Sigmoid colon (tissue), 7 donors: ENCODE data around the gene KCNQ2. TPM values are rescaled to one million over a fixed set of nuclear protein-coding genes. Genes with fewer than 3 reads are reported as not detected.

ENCODE experiments used
- DNase-seq: peaks from one replicate; pipeline ENCODE4 v3.0.0-alpha.2; 2019
- H3K27ac ChIP-seq, 4 donors: fragments of 200-600 bp; sonication (generic); one replicate each; pipeline ENCODE4 v1.5.1; 2016 to 2019; ENCODE audit warnings: mild to moderate bottlenecking in 1 of 4
- H3K27me3 ChIP-seq, 3 donors: fragments of 200-600 bp; sonication (generic); one replicate each; pipeline ENCODE4 v1.5.1; 2019; ENCODE audit warnings: mild to moderate bottlenecking in 1 of 3
- H3K36me3 ChIP-seq, 4 donors: fragments of 200-600 bp; sonication (generic); one replicate each; pipeline ENCODE4 v1.5.1; 2016 to 2019
- H3K4me1 ChIP-seq, 4 donors: fragments of 200-600 bp; sonication (generic); one replicate each; pipeline ENCODE4 v1.5.1; 2017 to 2019
- H3K4me3 ChIP-seq, 4 donors: fragments of 200-600 bp; sonication (generic); one replicate each; pipeline ENCODE4 v1.5.1; 2017 to 2019; ENCODE audit warnings: mild to moderate bottlenecking in 2 of 4, moderate library complexity in 1 of 4
- H3K9me3 ChIP-seq, 4 donors: fragments of 200-600 bp in 3 of 4; sonication (generic) in 3 of 4; one replicate each; pipeline versions ENCODE4 v1.5.1 to v1.6.1; 2013 to 2019
- EP300 ChIP-seq, 4 donors: sonication (generic); formaldehyde crosslinking; IDR thresholded peaks; one replicate each; pipeline ENCODE4 v1.6.1; 2017; ENCODE audit warnings: antibody characterized with exemption in 4 of 4
- POLR2A ChIP-seq, 2 donors: fragments of 450-650 bp; IDR thresholded peaks; one replicate each; pipeline ENCODE4 v1.6.1; 2016; ENCODE audit warnings: antibody characterized with exemption in 2 of 2, mild to moderate bottlenecking in 2 of 2, moderate library complexity in 2 of 2
- POLR2AphosphoS5 ChIP-seq, 4 donors: sonication (generic); formaldehyde crosslinking; IDR thresholded peaks; one replicate each; pipeline ENCODE4 v1.6.1; 2017; ENCODE audit warnings: antibody characterized with exemption in 4 of 4
- WGBS, 2 donors: extraction: QIAGEN DNeasy Blood & Tissue Kit; methylation state at CpG; one replicate each; pipeline ENCODE4 v1.1.7; 2013; 5-methylcytosine and 5-hydroxymethylcytosine counted together
- intact Hi-C: fragments of 100-400 bp; cut with DNase I; formaldehyde crosslinking; loops from one replicate; pipeline ENCODE4 v1.15.1; 2023
- polyA plus RNA-seq, 3 donors: library from polyadenylated mRNA; stranded (reverse); fragments of 200-250 nt; gene quantifications; one replicate each; pipeline ENCODE4 v1.2.3, GENCODE V29; 2013
- total RNA-seq, 4 donors: library from RNA; depleted of rRNA; stranded (reverse); fragments of >200 nt; gene quantifications; one replicate each; pipeline ENCODE4 v1.1.0, GENCODE V29; 2016
- TF ChIP-seq, protein P1 (sequence below), 4 experiments: fragments of 450-650 bp in 3 of 4; fragments of 200-600 bp in 1 of 4; IDR thresholded peaks; one replicate each; pipeline ENCODE4 v1.5.1; 2016 to 2019; ENCODE audit warnings: antibody characterized with exemption in 4 of 4, mild to moderate bottlenecking in 3 of 4, moderate library complexity in 2 of 4
- donor health status: healthy with polysubstance abuse.
- donor health status: Bipolar disorder and iron deficiency.
- donor health status: healthy.

KCNQ2 gene
- total and polyA plus RNA-seq, 7 donors, result 0.83 to 4.2 (median 1.2) TPM; not detected in 3

DNA sequence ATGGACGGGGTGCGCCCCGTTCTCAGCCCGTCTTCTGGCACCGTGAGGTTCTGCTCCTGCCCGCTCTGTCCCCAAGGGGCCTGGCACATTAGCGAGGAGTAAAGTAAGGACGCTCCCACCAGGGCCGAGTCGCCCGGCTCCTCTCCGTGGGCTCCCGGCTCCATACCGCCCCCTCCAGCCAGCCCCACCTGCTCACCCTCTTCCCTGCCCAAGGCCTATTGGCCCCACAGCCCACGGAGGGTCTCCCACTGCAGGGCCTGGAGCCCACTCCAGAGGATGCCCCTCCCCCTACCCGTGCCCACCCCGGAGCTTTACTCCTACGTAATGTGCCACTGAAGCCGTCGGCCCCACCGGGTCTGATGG is 63.8 kb downstream of the KCNQ2 start:
- intact Hi-C loops, result no loop called here
- 92 to 95% methylated on average over 21 of the region's 21 CpGs for WGBS, 2 donors
- Histone ChIP-seq H3K27me3 (peaks cover 6 to 48% (median 16%) of the 10 kb centered on the region in 3 donors), H3K27ac (no peak overlapping the region), H3K4me3 (no peak overlapping the region), H3K9me3 (no peaks in the 10 kb centered on the region), H3K36me3 (no peaks in the 10 kb centered on the region), H3K4me1 (no peaks in the 10 kb centered on the region)
- DNase-seq, result no peak
- no peak for TF ChIP-seq POLR2AphosphoS5 (IDR thresholded peaks at IDR 0.05)

DNA sequence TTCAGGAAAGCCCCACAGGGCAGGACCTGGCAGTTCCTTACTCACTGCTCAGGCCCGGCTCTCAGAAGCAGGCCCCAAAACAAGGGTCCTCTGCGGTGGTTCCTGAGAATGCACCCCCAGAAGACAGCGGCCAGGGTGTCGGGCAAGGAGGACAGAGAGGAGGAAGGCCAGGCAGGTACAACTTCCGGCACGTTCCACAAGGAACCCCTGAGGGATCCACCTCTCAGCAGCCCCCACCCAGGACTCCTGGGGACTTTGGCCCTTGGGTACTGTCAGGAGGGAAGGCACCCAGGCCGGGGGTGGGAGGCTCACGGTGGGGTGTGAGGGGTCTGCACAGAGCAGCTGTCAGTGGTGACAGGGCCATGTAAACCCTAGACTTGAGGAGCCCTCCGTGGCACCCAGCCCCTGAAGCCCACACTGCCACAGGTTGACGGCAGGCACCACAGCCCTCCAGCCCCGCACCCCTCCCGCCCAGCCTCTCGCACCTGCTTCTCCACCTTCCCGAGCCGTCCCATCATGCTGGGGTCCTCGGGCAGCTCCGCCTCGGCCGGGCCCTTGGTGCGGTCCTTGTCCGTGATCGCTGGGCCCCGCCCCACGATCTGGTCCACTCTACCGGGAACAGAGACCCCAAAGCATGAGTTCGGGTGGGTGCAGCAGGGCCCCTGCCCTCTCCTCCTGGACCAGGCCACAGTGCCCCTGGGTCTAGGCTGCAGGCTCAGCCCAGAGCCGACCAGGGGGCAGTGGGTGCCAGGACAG is 64.3 kb downstream of the KCNQ2 start:
- 92% methylated on average over 27 of the region's 27 CpGs for WGBS, 2 donors
- Histone ChIP-seq H3K4me1 (no peaks in the 10 kb centered on the region), H3K4me3 (no peak overlapping the region), H3K36me3 (no peaks in the 10 kb centered on the region), H3K9me3 (no peaks in the 10 kb centered on the region), H3K27me3 (peaks cover 6 to 46% (median 16%) of the 10 kb centered on the region in 3 donors), H3K27ac (no peak overlapping the region)
- no peak for DNase-seq
- intact Hi-C loops, result no loop called here
- TF ChIP-seq POLR2AphosphoS5 (IDR thresholded peaks at IDR 0.05), result no peak
- TF ChIP-seq, protein P1, sequence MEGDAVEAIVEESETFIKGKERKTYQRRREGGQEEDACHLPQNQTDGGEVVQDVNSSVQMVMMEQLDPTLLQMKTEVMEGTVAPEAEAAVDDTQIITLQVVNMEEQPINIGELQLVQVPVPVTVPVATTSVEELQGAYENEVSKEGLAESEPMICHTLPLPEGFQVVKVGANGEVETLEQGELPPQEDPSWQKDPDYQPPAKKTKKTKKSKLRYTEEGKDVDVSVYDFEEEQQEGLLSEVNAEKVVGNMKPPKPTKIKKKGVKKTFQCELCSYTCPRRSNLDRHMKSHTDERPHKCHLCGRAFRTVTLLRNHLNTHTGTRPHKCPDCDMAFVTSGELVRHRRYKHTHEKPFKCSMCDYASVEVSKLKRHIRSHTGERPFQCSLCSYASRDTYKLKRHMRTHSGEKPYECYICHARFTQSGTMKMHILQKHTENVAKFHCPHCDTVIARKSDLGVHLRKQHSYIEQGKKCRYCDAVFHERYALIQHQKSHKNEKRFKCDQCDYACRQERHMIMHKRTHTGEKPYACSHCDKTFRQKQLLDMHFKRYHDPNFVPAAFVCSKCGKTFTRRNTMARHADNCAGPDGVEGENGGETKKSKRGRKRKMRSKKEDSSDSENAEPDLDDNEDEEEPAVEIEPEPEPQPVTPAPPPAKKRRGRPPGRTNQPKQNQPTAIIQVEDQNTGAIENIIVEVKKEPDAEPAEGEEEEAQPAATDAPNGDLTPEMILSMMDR (IDR thresholded peaks at IDR 0.05), result no peak
- TF ChIP-seq POLR2A (IDR thresholded peaks at IDR 0.05), result no peak
- TF ChIP-seq EP300 (IDR thresholded peaks at IDR 0.05), result no peak

DNA sequence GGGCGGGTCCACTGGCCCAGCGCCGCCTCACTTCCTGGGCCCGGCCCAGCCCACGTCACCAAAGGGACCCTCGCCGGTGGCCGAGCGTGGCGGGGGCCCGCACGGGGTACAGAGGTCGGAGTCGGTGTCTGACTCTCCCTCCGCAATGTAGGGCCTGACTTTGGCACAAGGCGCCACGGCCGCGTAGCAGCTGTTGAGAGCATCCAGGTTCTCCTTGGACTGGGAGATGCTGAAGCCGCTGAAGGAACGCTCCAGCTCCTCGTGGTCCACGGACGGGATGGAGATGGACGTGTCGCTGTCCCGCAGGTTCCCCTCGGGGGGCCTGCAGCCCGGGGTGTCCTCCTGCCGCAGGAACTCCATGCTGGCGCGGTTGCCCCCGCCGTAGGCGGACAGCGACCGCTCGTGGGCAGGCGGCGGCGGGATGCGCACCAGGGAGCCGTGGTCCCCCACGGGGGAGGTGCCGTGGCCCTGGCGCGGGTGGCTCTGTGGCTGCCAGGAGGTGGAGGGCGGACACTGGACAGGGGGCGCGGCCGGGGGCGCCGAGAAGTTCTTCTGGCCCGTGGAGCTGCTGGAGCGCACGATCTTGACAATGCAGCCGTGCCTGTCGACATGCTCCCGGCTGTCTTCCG is 65.7 kb downstream of the KCNQ2 start:
- no peak overlapping the region for H3K27ac ChIP-seq
- WGBS, 2 donors, result 94 to 95% methylated on average over 60 of the region's 60 CpGs

DNA sequence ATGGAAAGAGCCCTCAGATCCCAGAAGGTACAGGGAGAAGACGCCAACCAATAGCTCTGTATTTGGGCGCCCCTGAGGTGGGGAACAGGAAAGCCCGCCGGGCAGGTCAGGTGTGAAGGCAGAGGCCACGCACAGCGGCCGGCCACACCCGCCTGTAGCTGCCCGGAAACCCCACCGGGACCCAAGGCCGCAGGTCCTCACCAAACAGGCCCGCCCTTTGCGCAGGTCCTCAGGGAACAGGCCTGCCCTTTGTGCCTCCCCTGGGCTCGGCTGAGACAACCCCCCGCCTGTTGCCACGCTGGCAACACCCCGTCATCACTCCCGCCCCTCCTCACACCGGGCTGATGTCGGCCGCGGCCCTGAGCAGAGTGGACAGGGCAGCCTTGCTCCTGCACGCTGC is 66.4 kb downstream of the KCNQ2 start:
- no peak overlapping the region for H3K27ac ChIP-seq
- 38 to 73% methylated on average over 23 of the region's 23 CpGs for WGBS, 2 donors
- no peak for TF ChIP-seq EP300 (IDR thresholded peaks at IDR 0.05)
- no peak for TF ChIP-seq POLR2A (IDR thresholded peaks at IDR 0.05)
- TF ChIP-seq, protein P1 (IDR thresholded peaks at IDR 0.05), result no peak
- TF ChIP-seq POLR2AphosphoS5 (IDR thresholded peaks at IDR 0.05), result no peak
- H3K9me3 ChIP-seq, result no peaks in the 10 kb centered on the region
- H3K4me1 ChIP-seq, result no peaks in the 10 kb centered on the region
- DNase-seq, result no peak
- intact Hi-C loops, result no loop called here
- no peak overlapping the region for H3K4me3 ChIP-seq
- H3K36me3 ChIP-seq, result no peaks in the 10 kb centered on the region
- H3K27me3 ChIP-seq, result peaks cover under 1 to 46% (median 16%) of the 10 kb centered on the region in 3 donors

More for the DNA sequence above, 65.7 kb downstream of the KCNQ2 start:
- peaks cover 6 to 48% (median 16%) of the 10 kb centered on the region in 3 donors for H3K27me3 ChIP-seq
- DNase-seq, result no peak
- H3K9me3 ChIP-seq, result no peaks in the 10 kb centered on the region
- intact Hi-C loops, result no loop called here
- H3K4me1 ChIP-seq, result no peaks in the 10 kb centered on the region
- TF ChIP-seq POLR2A (IDR thresholded peaks at IDR 0.05), result no peak
- TF ChIP-seq POLR2AphosphoS5 (IDR thresholded peaks at IDR 0.05), result no peak
- TF ChIP-seq EP300 (IDR thresholded peaks at IDR 0.05), result no peak
- TF ChIP-seq, protein P1 (IDR thresholded peaks at IDR 0.05), result no peak
- H3K4me3 ChIP-seq, result no peak overlapping the region
- H3K36me3 ChIP-seq, result no peaks in the 10 kb centered on the region

GRCh38 chr20:63405102-63405730 is 67.2 kb downstream of the KCNQ2 start:
- no peaks in the 10 kb centered on the region for H3K36me3 ChIP-seq
- no peak for DNase-seq
- H3K9me3 ChIP-seq, result no peaks in the 10 kb centered on the region
- peaks cover 0 to 38% (median 10%) of the 10 kb centered on the region in 3 donors for H3K27me3 ChIP-seq
- no peak overlapping the region for H3K27ac ChIP-seq
- no peak for TF ChIP-seq EP300 (IDR thresholded peaks at IDR 0.05)
- TF ChIP-seq, protein P1 (IDR thresholded peaks at IDR 0.05), result no peak
- TF ChIP-seq POLR2AphosphoS5 (IDR thresholded peaks at IDR 0.05), result no peak
- TF ChIP-seq POLR2A (IDR thresholded peaks at IDR 0.05), result no peak
- no peaks in the 10 kb centered on the region for H3K4me1 ChIP-seq
- intact Hi-C loops, result no loop called here
- H3K4me3 ChIP-seq, result no peak overlapping the region
- 74 to 84% methylated on average over 31 of the region's 31 CpGs for WGBS, 2 donors
